Esophagus squamous epithelium (tissue), 4 donors: ENCODE results near the gene CNTLN.

Experiments
- POLR2A ChIP-seq, 4 donors: fragments of 450-650 bp; IDR thresholded peaks; one replicate each; pipeline ENCODE4 v1.6.1; 2017; ENCODE audit warnings: antibody characterized with exemption in 4 of 4, mild to moderate bottlenecking in 4 of 4, moderate library complexity in 3 of 4
- TF ChIP-seq, protein P1 (sequence below), 6 experiments: fragments of 450-650 bp in 4 of 6; fragments of 200-600 bp in 2 of 6; sonication (generic) in 2 of 6; IDR thresholded peaks; one replicate each; pipeline ENCODE4 v1.5.1; 2016 to 2019; ENCODE audit warnings: antibody characterized with exemption in 6 of 6, mild to moderate bottlenecking in 4 of 6, moderate library complexity in 4 of 6

DNA sequence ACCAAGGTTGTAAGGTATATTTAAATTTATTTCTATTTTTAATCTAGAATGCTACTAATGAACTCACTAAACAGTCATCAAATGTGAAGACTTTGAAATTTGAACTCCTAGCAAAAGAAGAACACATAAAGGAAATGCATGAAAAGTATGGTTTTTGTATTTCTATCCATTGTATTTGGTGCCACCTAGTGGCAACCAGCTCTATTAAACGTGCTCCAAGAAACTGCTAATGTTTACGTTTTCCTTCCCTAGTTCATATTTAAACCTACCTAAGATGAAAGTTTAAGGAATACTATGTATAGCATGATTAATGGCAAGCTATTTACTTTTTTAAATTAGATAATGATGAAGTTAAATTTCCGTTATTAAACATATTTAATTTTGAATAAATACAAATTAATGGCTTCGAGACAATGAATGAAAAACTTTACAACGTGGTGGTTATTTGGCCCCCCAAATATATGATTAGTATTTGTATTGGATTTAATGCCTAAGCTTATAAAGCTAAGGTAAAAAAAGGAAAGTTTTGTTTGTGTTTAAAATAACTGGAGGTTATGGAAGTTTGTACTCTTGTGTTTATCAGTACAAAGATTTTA is 328.1 kb downstream of the CNTLN start:
- TF ChIP-seq, protein P1, sequence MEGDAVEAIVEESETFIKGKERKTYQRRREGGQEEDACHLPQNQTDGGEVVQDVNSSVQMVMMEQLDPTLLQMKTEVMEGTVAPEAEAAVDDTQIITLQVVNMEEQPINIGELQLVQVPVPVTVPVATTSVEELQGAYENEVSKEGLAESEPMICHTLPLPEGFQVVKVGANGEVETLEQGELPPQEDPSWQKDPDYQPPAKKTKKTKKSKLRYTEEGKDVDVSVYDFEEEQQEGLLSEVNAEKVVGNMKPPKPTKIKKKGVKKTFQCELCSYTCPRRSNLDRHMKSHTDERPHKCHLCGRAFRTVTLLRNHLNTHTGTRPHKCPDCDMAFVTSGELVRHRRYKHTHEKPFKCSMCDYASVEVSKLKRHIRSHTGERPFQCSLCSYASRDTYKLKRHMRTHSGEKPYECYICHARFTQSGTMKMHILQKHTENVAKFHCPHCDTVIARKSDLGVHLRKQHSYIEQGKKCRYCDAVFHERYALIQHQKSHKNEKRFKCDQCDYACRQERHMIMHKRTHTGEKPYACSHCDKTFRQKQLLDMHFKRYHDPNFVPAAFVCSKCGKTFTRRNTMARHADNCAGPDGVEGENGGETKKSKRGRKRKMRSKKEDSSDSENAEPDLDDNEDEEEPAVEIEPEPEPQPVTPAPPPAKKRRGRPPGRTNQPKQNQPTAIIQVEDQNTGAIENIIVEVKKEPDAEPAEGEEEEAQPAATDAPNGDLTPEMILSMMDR (IDR thresholded peaks at IDR 0.05) = peak; percentile 59 to 73 (median 64)
- no peak for TF ChIP-seq POLR2A (IDR thresholded peaks at IDR 0.05)
